A204.1 (cell line): ENCODE measurements around the gene VEGFB.

ENCODE experiments used
- FAIRE-seq: peaks from 2 replicates; lab custom pipeline; 2012; peaks lifted over from hg19 to GRCh38; lab: Jason Lieb, UNC

VEGFB gene

GRCh38 chr11:64247729-64248531 is 13.5 kb downstream of the VEGFB start:
- FAIRE-seq = no peak

- FAIRE-seq = no peak
Observed at GRCh38 chr11:64248578-64248977, 14.2 kb downstream of the VEGFB start.

- FAIRE-seq = no peak
Observed at GRCh38 chr11:64249038-64249437, 14.7 kb downstream of the VEGFB start.

- no peak for FAIRE-seq
Observed at GRCh38 chr11:64249563-64250414, 15.4 kb downstream of the VEGFB start.

- no peak for FAIRE-seq
Observed at GRCh38 chr11:64250415-64251015, 16.1 kb downstream of the VEGFB start.

GRCh38 chr11:64251016-64251752 is 16.8 kb downstream of the VEGFB start, which contains the start of gene PLCB3:
PLCB3 (plus strand) TSS chr11:64251530; CDS start chr11:64251650, 120 bp downstream.
- no peak for FAIRE-seq

- FAIRE-seq = no peak
Observed at GRCh38 chr11:64251753-64252002, 17.3 kb downstream of the VEGFB start.

- FAIRE-seq = no peak
Observed at GRCh38 chr11:64252003-64252872, 17.9 kb downstream of the VEGFB start.

- FAIRE-seq = no peak
Observed at GRCh38 chr11:64253043-64253442, 18.7 kb downstream of the VEGFB start.

GRCh38 chr11:64253481-64253880 is 19.1 kb downstream of the VEGFB start:
- no peak for FAIRE-seq

- FAIRE-seq = no peak
Observed at GRCh38 chr11:64254326-64254725, 19.9 kb downstream of the VEGFB start.

GRCh38 chr11:64255135-64256128 is 21.0 kb downstream of the VEGFB start:
- FAIRE-seq = no peak

GRCh38 chr11:64256300-64256699 is 21.9 kb downstream of the VEGFB start:
- no peak for FAIRE-seq

- no peak for FAIRE-seq
Observed at GRCh38 chr11:64258356-64258755, 24.0 kb downstream of the VEGFB start.

- FAIRE-seq = no peak
Observed at GRCh38 chr11:64258946-64259532, 24.7 kb downstream of the VEGFB start.

GRCh38 chr11:64259533-64260067 is 25.2 kb downstream of the VEGFB start:
- no peak for FAIRE-seq

GRCh38 chr11:64260147-64260708 is 25.8 kb downstream of the VEGFB start:
- FAIRE-seq = no peak

GRCh38 chr11:64261556-64262080 is 27.2 kb downstream of the VEGFB start:
- no peak for FAIRE-seq
